K562 (cell line): ENCODE measurements around the gene ETFBKMT. TPM values are rescaled to one million over a fixed set of nuclear protein-coding genes. Genes with fewer than 3 reads are reported as not detected.

Experiments
- CHD2 ChIP-seq: IDR thresholded peaks from 2 replicates; pipeline ENCODE4 v1.6.1; 2011; ENCODE audit warnings: low read depth, low read length
- KAT7 ChIP-seq: sonication (generic); formaldehyde crosslinking; IDR thresholded peaks from 2 replicates; pipeline ENCODE4 v1.8.0; 2022; ENCODE audit warnings: missing genetic modification reagents, mild to moderate bottlenecking, borderline replicate concordance
- TRIM25 ChIP-seq: fragments of 450-650 bp; IDR thresholded peaks from 2 replicates; pipeline ENCODE4 v1.7.0; 2016; ENCODE audit warnings: borderline replicate concordance
- ZBTB40 ChIP-seq, 2 experiments: fragments of 450-650 bp in 1 of 2; sonication (generic) in 1 of 2; formaldehyde crosslinking in 1 of 2; IDR thresholded peaks; 2 replicates each; pipeline versions ENCODE4 v1.7.1 to v1.9.0; 2016 to 2022; ENCODE audit warnings: inconsistent platforms in 1 of 2, mild to moderate bottlenecking in 1 of 2, missing genetic modification reagents in 1 of 2
- ZBTB8A ChIP-seq: fragments of 450-650 bp; IDR thresholded peaks from 2 replicates; pipeline ENCODE4 v1.6.1; 2018; ENCODE audit warnings: mild to moderate bottlenecking, moderate library complexity; ENCODE audit not compliant: partially characterized antibody
- ZFP1 ChIP-seq: fragments of 450-650 bp; formaldehyde crosslinking; IDR thresholded peaks from 2 replicates; pipeline ENCODE4 v1.4.0; 2020; ENCODE audit warnings: mild to moderate bottlenecking, mixed read lengths
- ZNF445 ChIP-seq: fragments of 250-450 bp; sonication (Bioruptor Pico); IDR thresholded peaks from 2 replicates; pipeline ENCODE4 v1.4.0; 2020; ENCODE audit warnings: low read depth, mild to moderate bottlenecking, moderate library complexity
- ZNF592 ChIP-seq: fragments of 450-650 bp; IDR thresholded peaks from 2 replicates; pipeline ENCODE4 v1.6.1; 2017; ENCODE audit warnings: antibody characterized with exemption, mild to moderate bottlenecking
- ZNF695 ChIP-seq: fragments of 450-650 bp; formaldehyde crosslinking; IDR thresholded peaks from 2 replicates; pipeline ENCODE4 v1.4.0; 2020; ENCODE audit warnings: mild to moderate bottlenecking, moderate library complexity
- polyA plus RNA-seq, 8 experiments: library from polyadenylated mRNA; depleted of rRNA in 4 of 8; stranded (reverse) in 5 of 8; unstranded in 3 of 8; fragments of >200 nt; fragmentation: Nextera tagmentation in 2 of 8; fragmentation: Illumina TruSeq in 1 of 8; extraction: Ambion mirVana in 2 of 8; extraction: Trizol in 1 of 8; gene quantifications; 2 replicates each; pipeline versions ENCODE4 v1.2.1 to v1.2.3, GENCODE V29; 2011 to 2014; ENCODE audit warnings: inconsistent platforms in 1 of 8, missing spikeins in 1 of 8
- total RNA-seq, 7 experiments: library from RNA; depleted of rRNA in 6 of 7; stranded (reverse); fragments of >200 nt in 6 of 7; fragmentation: Illumina TruSeq in 2 of 7; extraction: Trizol in 2 of 7; gene quantifications; 2 replicates each; pipeline versions ENCODE4 v1.2.1 to v1.2.3, GENCODE V29; 2011 to 2021; ENCODE audit warnings: low replicate concordance in 1 of 7

Gene ETFBKMT
- total and polyA plus RNA-seq, 9 of the 15 experiments (the other 6 are each of a cell fraction or from before 2014, with no cell fraction given), result 0.18 to 1.7 (median 0.96) TPM

- TF ChIP-seq ZNF592 (peak; percentile 99), TRIM25 (no peak), ZBTB8A (no peak), ZFP1 (CRISPR knock-in tag) (peak; percentile 77; the same call in 1 of the 2 replicates), ZNF695 (CRISPR knock-in tag) (peak; percentile 78; the same call in 1 of the 2 replicates), CHD2 (no peak), KAT7 (CRISPR knock-in tag) (no peak), ZNF445 (CRISPR knock-in tag) (peak; percentile 86), ZBTB40 (IDR thresholded peaks at IDR 0.05) (no peak), ZBTB40 (CRISPR knock-in tag; IDR thresholded peaks at IDR 0.05) (no peak)
Measured at GRCh38 chr12:31618228-31619025, 41.1 kb upstream of the ETFBKMT start (continued).
